IMR-90 (cell line): ENCODE results near the gene KCNJ16.

Source experiments
- BHLHE40 ChIP-seq: fragments of 150-350 bp; IDR thresholded peaks from 2 replicates; pipeline ENCODE4 v1.6.1; 2016; ENCODE audit warnings: mild to moderate bottlenecking, low read depth, low read length
- CEBPB ChIP-seq: IDR thresholded peaks from 2 replicates; pipeline ENCODE4 v1.6.1; 2012; ENCODE audit warnings: low read depth, low read length, improper control_type of control experiment
- FOS ChIP-seq: fragments of 150-350 bp; IDR thresholded peaks from 2 replicates; pipeline ENCODE4 v1.6.1; 2016; ENCODE audit warnings: low read depth, low read length
- MAFK ChIP-seq: IDR thresholded peaks from 2 replicates; pipeline ENCODE4 v1.6.1; 2012; ENCODE audit warnings: low read depth, low read length, improper control_type of control experiment
- MAZ ChIP-seq: IDR thresholded peaks from 2 replicates; pipeline ENCODE4 v1.6.1; 2012; ENCODE audit warnings: low read depth, mild to moderate bottlenecking, low read length, improper control_type of control experiment, moderate library complexity, borderline replicate concordance
- POLR2A ChIP-seq: IDR thresholded peaks from 2 replicates; pipeline ENCODE4 v1.6.1; 2012; ENCODE audit warnings: mild to moderate bottlenecking, low read depth, low read length
- RAD21 ChIP-seq: IDR thresholded peaks from 2 replicates; pipeline ENCODE4 v1.6.1; 2012; ENCODE audit warnings: low read length, improper control_type of control experiment
- RCOR1 ChIP-seq: IDR thresholded peaks from 2 replicates; pipeline ENCODE4 v1.6.1; 2012; ENCODE audit warnings: mild to moderate bottlenecking, low read length, improper control_type of control experiment; ENCODE audit not compliant: insufficient replicate concordance
- RFX5 ChIP-seq: IDR thresholded peaks from 2 replicates; pipeline ENCODE4 v1.8.0; 2012; ENCODE audit warnings: low read depth, mild to moderate bottlenecking, low read length, moderate library complexity
- TF ChIP-seq, protein P1 (sequence below): conservative IDR thresholded peaks from 2 replicates; pipeline ENCODE4 v1.5.1; 2012; ENCODE audit warnings: mild to moderate bottlenecking, low read depth, low read length, improper control_type of control experiment
- TF ChIP-seq, protein P2 (sequence below): fragments of 150-350 bp; IDR thresholded peaks from 2 replicates; pipeline ENCODE4 v1.6.1; 2017; ENCODE audit warnings: mild to moderate bottlenecking, antibody characterized with exemption, low read length, low read depth
- TF ChIP-seq, protein P3 (sequence below): fragments of 150-350 bp; IDR thresholded peaks from 2 replicates; pipeline ENCODE4 v1.6.1; 2016; ENCODE audit warnings: low read depth, mild to moderate bottlenecking, low read length, moderate library complexity, borderline replicate concordance

DNA sequence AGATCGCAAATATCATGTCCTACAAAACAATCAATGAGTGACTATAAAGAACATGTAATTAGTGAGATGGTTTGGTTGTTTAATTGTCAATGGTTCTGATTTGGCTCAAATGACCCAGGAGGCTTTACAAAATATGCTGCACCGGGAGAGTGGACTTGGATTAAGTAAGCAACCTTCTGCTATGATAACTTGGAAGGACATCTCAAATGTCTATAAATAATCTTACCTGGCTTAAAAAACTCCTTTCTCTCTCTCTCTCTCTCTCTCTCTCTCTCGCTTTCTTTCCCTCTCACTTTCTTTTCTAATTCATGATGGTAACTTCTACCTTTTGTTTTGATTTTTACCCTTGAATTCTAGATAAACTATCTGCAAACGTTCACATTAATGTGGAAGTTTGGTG is 108.5 kb downstream of the KCNJ16 start:
- TF ChIP-seq RFX5 (no peak), FOS (no peak), CEBPB (no peak), POLR2A (no peak), RAD21 (no peak), MAZ (no peak), BHLHE40 (no peak), RCOR1 (no peak), MAFK (no peak)
- TF ChIP-seq, protein P1, sequence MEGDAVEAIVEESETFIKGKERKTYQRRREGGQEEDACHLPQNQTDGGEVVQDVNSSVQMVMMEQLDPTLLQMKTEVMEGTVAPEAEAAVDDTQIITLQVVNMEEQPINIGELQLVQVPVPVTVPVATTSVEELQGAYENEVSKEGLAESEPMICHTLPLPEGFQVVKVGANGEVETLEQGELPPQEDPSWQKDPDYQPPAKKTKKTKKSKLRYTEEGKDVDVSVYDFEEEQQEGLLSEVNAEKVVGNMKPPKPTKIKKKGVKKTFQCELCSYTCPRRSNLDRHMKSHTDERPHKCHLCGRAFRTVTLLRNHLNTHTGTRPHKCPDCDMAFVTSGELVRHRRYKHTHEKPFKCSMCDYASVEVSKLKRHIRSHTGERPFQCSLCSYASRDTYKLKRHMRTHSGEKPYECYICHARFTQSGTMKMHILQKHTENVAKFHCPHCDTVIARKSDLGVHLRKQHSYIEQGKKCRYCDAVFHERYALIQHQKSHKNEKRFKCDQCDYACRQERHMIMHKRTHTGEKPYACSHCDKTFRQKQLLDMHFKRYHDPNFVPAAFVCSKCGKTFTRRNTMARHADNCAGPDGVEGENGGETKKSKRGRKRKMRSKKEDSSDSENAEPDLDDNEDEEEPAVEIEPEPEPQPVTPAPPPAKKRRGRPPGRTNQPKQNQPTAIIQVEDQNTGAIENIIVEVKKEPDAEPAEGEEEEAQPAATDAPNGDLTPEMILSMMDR = no peak
- TF ChIP-seq, protein P2, sequence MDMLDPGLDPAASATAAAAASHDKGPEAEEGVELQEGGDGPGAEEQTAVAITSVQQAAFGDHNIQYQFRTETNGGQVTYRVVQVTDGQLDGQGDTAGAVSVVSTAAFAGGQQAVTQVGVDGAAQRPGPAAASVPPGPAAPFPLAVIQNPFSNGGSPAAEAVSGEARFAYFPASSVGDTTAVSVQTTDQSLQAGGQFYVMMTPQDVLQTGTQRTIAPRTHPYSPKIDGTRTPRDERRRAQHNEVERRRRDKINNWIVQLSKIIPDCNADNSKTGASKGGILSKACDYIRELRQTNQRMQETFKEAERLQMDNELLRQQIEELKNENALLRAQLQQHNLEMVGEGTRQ = no peak
- TF ChIP-seq, protein P3, sequence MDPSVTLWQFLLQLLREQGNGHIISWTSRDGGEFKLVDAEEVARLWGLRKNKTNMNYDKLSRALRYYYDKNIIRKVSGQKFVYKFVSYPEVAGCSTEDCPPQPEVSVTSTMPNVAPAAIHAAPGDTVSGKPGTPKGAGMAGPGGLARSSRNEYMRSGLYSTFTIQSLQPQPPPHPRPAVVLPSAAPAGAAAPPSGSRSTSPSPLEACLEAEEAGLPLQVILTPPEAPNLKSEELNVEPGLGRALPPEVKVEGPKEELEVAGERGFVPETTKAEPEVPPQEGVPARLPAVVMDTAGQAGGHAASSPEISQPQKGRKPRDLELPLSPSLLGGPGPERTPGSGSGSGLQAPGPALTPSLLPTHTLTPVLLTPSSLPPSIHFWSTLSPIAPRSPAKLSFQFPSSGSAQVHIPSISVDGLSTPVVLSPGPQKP = no peak
